Measurements from ENCODE around the gene CGNL1. TPM values are rescaled to one million over a fixed set of nuclear protein-coding genes. Genes with fewer than 3 reads are reported as not detected.

CGNL1 gene
- total RNA-seq, 1 donor from 2014 or later = 7.1 TPM

DNA sequence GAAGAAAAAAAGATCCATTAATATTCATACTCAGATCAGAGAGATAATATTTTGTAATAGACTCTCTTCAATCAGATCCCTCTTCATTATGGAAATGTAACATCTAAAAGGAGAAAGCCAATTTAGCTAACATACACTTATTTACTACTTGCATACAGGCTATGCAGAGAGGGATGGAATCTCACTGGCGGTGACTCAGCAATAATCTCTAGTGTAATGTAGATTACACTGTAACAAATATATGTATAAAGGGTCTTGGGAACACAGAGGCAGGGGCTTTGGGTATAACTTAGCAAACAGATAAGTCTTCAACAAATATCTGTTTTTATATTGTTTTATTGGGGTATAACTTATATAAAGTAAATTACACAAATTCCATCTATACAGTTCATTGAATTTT is 69.6 kb downstream of the CGNL1 start:
- Mint-ChIP-seq H3K4me3 (ENCODE audit: unreplicated experiment) (no peak overlapping the region), H3K4me1 (ENCODE audit: low read depth) (peaks cover 29% of the 10 kb centered on the region), H3K9me3 (ENCODE audit: low read depth) (peaks cover 8% of the 10 kb centered on the region), H3K27ac (ENCODE audit: unreplicated experiment) (no peak overlapping the region), H3K36me3 (ENCODE audit: low read depth) (no peaks in the 10 kb centered on the region), H3K27me3 (ENCODE audit: low read depth) (no peaks in the 10 kb centered on the region)
- DNase-seq (ENCODE audit: low spot score) = no peak
- TF ChIP-seq, protein P1, sequence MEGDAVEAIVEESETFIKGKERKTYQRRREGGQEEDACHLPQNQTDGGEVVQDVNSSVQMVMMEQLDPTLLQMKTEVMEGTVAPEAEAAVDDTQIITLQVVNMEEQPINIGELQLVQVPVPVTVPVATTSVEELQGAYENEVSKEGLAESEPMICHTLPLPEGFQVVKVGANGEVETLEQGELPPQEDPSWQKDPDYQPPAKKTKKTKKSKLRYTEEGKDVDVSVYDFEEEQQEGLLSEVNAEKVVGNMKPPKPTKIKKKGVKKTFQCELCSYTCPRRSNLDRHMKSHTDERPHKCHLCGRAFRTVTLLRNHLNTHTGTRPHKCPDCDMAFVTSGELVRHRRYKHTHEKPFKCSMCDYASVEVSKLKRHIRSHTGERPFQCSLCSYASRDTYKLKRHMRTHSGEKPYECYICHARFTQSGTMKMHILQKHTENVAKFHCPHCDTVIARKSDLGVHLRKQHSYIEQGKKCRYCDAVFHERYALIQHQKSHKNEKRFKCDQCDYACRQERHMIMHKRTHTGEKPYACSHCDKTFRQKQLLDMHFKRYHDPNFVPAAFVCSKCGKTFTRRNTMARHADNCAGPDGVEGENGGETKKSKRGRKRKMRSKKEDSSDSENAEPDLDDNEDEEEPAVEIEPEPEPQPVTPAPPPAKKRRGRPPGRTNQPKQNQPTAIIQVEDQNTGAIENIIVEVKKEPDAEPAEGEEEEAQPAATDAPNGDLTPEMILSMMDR (IDR thresholded peaks at IDR 0.05) = no peak

DNA sequence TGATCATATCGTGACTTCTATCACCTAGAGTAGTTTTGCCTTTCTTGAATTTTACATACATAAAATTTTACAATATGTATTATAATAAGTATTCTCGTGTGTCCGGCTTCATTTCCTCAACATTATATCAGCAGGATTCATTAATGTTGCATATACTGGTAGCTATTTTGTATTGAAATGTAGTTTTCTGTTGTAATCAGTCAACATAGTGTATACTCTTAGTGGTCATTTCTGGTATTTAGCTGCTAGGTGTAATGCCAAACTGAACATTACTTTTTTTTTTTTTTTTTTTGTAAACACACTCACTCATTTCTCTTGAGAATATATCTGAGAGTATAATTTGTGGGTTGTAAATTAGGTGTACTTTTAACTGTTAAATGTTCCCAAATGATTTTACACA is 70.1 kb downstream of the CGNL1 start:
- TF ChIP-seq, protein P1 (IDR thresholded peaks at IDR 0.05) = no peak
- H3K9me3 Mint-ChIP-seq (ENCODE audit: low read depth) = peaks cover 8% of the 10 kb centered on the region
- peaks cover 29% of the 10 kb centered on the region for H3K4me1 Mint-ChIP-seq (ENCODE audit: low read depth)
- DNase-seq (ENCODE audit: low spot score) = no peak
- H3K36me3 Mint-ChIP-seq (ENCODE audit: low read depth) = no peaks in the 10 kb centered on the region
- H3K27me3 Mint-ChIP-seq (ENCODE audit: low read depth) = no peaks in the 10 kb centered on the region
- H3K27ac Mint-ChIP-seq (ENCODE audit: unreplicated experiment) = no peak overlapping the region
- no peak overlapping the region for H3K4me3 Mint-ChIP-seq (ENCODE audit: unreplicated experiment)

DNA sequence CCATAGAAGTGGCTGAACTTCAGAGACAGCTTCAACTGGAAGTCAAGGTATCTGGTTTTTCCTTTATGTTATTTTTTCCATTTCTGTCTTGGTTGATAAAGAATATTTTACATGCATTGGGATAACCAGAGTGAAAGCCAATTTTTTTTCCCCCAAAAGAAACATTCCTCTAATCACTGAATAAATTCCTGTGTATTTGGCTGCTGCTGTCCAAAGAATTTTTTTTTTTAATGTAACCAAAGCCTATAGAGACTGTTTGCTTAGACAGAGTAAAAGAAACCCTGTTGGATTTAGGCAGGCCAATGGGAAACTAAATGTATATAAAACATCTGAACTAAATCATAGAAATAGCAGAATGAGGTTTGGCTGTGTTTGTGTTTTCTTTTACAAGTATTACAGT is 75.2 kb downstream of the CGNL1 start:
- no peak overlapping the region for H3K27ac Mint-ChIP-seq (ENCODE audit: unreplicated experiment)
- no peaks in the 10 kb centered on the region for H3K36me3 Mint-ChIP-seq (ENCODE audit: low read depth)
- peaks cover 19% of the 10 kb centered on the region for H3K4me1 Mint-ChIP-seq (ENCODE audit: low read depth)
- TF ChIP-seq, protein P1 (IDR thresholded peaks at IDR 0.05) = no peak
- H3K4me3 Mint-ChIP-seq (ENCODE audit: unreplicated experiment) = no peak overlapping the region
- DNase-seq (ENCODE audit: low spot score) = no peak
- peaks cover 8% of the 10 kb centered on the region for H3K9me3 Mint-ChIP-seq (ENCODE audit: low read depth)
- no peaks in the 10 kb centered on the region for H3K27me3 Mint-ChIP-seq (ENCODE audit: low read depth)

DNA sequence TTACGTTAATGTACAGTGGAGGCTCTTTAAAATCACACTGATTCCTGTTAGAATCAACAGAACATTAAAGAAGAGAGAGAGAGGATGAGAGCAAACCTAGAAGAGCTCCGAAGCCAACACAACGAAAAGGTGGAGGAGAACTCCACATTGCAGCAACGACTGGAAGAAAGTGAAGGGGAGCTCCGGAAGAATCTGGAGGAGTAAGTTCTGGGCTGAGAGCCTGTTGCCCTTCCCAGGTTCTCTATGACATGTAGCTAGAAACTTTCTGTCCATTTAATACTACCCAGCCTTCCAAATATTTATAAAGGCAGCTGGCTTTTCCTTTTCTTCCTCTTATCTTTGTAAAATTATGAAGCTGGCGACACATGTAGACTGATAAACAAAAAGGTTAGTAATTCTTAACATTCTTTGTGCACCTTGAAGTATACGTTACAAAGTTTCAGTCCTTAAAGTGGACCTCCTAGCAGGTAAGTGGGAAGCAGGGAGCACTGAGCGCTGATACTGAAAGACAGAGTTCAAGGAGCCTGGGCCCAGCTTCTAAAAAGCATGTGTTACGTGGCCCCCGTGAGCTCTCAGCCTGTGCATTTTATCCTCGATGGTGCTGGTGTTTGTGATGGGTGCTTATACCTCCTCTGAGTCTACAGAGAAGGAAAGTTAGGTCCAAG is 75.9 kb downstream of the CGNL1 start:
- H3K27ac Mint-ChIP-seq (ENCODE audit: unreplicated experiment) = peak overlapping the region; percentile 10

DNA sequence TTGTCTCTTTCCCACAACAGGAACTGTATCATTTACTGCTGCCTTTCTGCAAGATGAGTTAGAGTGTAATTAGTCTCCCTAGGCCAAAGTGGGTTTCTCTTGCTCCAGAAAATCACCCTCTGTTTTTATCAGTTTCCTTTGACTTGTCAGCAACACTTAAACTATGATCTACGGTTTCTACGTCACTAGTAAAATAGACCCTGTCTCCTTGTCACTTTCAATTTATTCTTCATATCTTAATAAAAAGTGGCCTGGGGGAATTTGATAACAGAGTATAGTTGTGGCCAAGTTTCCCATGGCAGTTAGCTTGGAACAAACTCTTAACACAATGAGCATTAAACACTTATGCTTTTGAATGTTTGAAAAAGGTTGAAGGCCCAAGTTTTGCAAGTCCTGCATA is 79.6 kb downstream of the CGNL1 start:
- Mint-ChIP-seq H3K4me1 (ENCODE audit: low read depth) (peaks cover 17% of the 10 kb centered on the region), H3K27ac (ENCODE audit: unreplicated experiment) (no peak overlapping the region), H3K9me3 (ENCODE audit: low read depth) (no peaks in the 10 kb centered on the region), H3K36me3 (ENCODE audit: low read depth) (no peaks in the 10 kb centered on the region), H3K27me3 (ENCODE audit: low read depth) (no peaks in the 10 kb centered on the region), H3K4me3 (ENCODE audit: unreplicated experiment) (no peak overlapping the region)
- no peak for DNase-seq (ENCODE audit: low spot score)
- TF ChIP-seq, protein P1 (IDR thresholded peaks at IDR 0.05) = no peak

More for the DNA sequence above, 75.9 kb downstream of the CGNL1 start:
- TF ChIP-seq, protein P1 (IDR thresholded peaks at IDR 0.05) = no peak
- peaks cover 8% of the 10 kb centered on the region for H3K9me3 Mint-ChIP-seq (ENCODE audit: low read depth)
- H3K36me3 Mint-ChIP-seq (ENCODE audit: low read depth) = no peaks in the 10 kb centered on the region
- no peaks in the 10 kb centered on the region for H3K27me3 Mint-ChIP-seq (ENCODE audit: low read depth)
- DNase-seq (ENCODE audit: low spot score) = no peak
- peaks cover 19% of the 10 kb centered on the region for H3K4me1 Mint-ChIP-seq (ENCODE audit: low read depth)
- H3K4me3 Mint-ChIP-seq (ENCODE audit: unreplicated experiment) = no peak overlapping the region

Measured in chondrocyte (in vitro differentiated cells).